ENCODE results near the gene BMP8B. TPM values are rescaled to one million over a fixed set of nuclear protein-coding genes. Genes with fewer than 3 reads are reported as not detected.
"Not testable (repeated sequence)": the region's sequence is repeated elsewhere in the genome, so short reads cannot be mapped to it uniquely, and the experiment has no call there.

The BMP8B gene
- 5.2 and 6.2 TPM in 2 replicates for total RNA-seq (2014; rRNA removed; shearing (Covaris generic))
- polyA plus RNA-seq (2015; cell fraction: cytosol; rRNA removed): 8.8 and 10.3 TPM in 2 replicates
- polyA plus RNA-seq (2015; cell fraction: nucleus; rRNA removed): 2.0 TPM in 2 replicates

GRCh38 chr1:39788758-39789570, at the start of gene BMP8B:
BMP8B (minus strand) TSS chr1:39788865; CDS start chr1:39788485, 380 bp downstream.
- in situ Hi-C loops (cut with HindIII; ENCODE audit: low pct_unique_long_range_greater_than_20kb, low sequenced_read_pairs): no loop called here
- DNase-seq (ENCODE audit: low read depth, low spot score): peak; percentile 53

- DNase-seq (ENCODE audit: low read depth, low spot score): no peak
- in situ Hi-C loops (cut with HindIII; ENCODE audit: low pct_unique_long_range_greater_than_20kb, low sequenced_read_pairs): no loop called here
Measured at GRCh38 chr1:39836595-39837110, 48.0 kb upstream of the BMP8B start.

GRCh38 chr1:39835935-39836594, 47.4 kb upstream of the BMP8B start:
- DNase-seq (ENCODE audit: low read depth, low spot score): no peak
- in situ Hi-C loops (cut with HindIII; ENCODE audit: low pct_unique_long_range_greater_than_20kb, low sequenced_read_pairs): no loop called here

- no peak for DNase-seq (ENCODE audit: low read depth, low spot score)
- in situ Hi-C loops (cut with HindIII; ENCODE audit: low pct_unique_long_range_greater_than_20kb, low sequenced_read_pairs): no loop called here
Measured at GRCh38 chr1:39835110-39835509, 46.4 kb upstream of the BMP8B start.

- in situ Hi-C loops (cut with HindIII; ENCODE audit: low pct_unique_long_range_greater_than_20kb, low sequenced_read_pairs): no loop called here
- no peak for DNase-seq (ENCODE audit: low read depth, low spot score)
Measured at GRCh38 chr1:39833621-39834385, 45.1 kb upstream of the BMP8B start.

- in situ Hi-C loops (cut with HindIII; ENCODE audit: low pct_unique_long_range_greater_than_20kb, low sequenced_read_pairs): no loop called here
Measured at GRCh38 chr1:39833121-39833520, 44.5 kb upstream of the BMP8B start.

GRCh38 chr1:39832294-39832693, 43.6 kb upstream of the BMP8B start:
- no peak for DNase-seq (ENCODE audit: low read depth, low spot score)
- in situ Hi-C loops (cut with HindIII; ENCODE audit: low pct_unique_long_range_greater_than_20kb, low sequenced_read_pairs): no loop called here

More at GRCh38 chr1:39833121-39833520, 44.5 kb upstream of the BMP8B start:
- no peak for DNase-seq (ENCODE audit: low read depth, low spot score)

GRCh38 chr1:39829791-39830533, 41.3 kb upstream of the BMP8B start:
- DNase-seq (ENCODE audit: low read depth, low spot score): no peak
- in situ Hi-C loops (cut with HindIII; ENCODE audit: low pct_unique_long_range_greater_than_20kb, low sequenced_read_pairs): no loop called here

GRCh38 chr1:39828734-39829133, 40.1 kb upstream of the BMP8B start:
- in situ Hi-C loops (cut with HindIII; ENCODE audit: low pct_unique_long_range_greater_than_20kb, low sequenced_read_pairs): no loop called here
- no peak for DNase-seq (ENCODE audit: low read depth, low spot score)

GRCh38 chr1:39828255-39828654, 39.6 kb upstream of the BMP8B start:
- in situ Hi-C loops (cut with HindIII; ENCODE audit: low pct_unique_long_range_greater_than_20kb, low sequenced_read_pairs): not testable (repeated sequence)

GRCh38 chr1:39827201-39827600, 38.5 kb upstream of the BMP8B start:
- in situ Hi-C loops (cut with HindIII; ENCODE audit: low pct_unique_long_range_greater_than_20kb, low sequenced_read_pairs): no loop called here
- DNase-seq (ENCODE audit: low read depth, low spot score): no peak

More at GRCh38 chr1:39828255-39828654, 39.6 kb upstream of the BMP8B start:
- not testable (repeated sequence) for DNase-seq (ENCODE audit: low read depth, low spot score)

- DNase-seq (ENCODE audit: low read depth, low spot score): no peak
- in situ Hi-C loops (cut with HindIII; ENCODE audit: low pct_unique_long_range_greater_than_20kb, low sequenced_read_pairs): no loop called here
Measured at GRCh38 chr1:39826583-39826982, 37.9 kb upstream of the BMP8B start.

- in situ Hi-C loops (cut with HindIII; ENCODE audit: low pct_unique_long_range_greater_than_20kb, low sequenced_read_pairs): no loop called here
- no peak for DNase-seq (ENCODE audit: low read depth, low spot score)
Measured at GRCh38 chr1:39825432-39825941, 36.8 kb upstream of the BMP8B start.

GRCh38 chr1:39823450-39823849, 34.8 kb upstream of the BMP8B start:
- DNase-seq (ENCODE audit: low read depth, low spot score); in situ Hi-C loops (cut with HindIII; ENCODE audit: low pct_unique_long_range_greater_than_20kb, low sequenced_read_pairs): not testable (repeated sequence)

GRCh38 chr1:39822146-39822545, 33.5 kb upstream of the BMP8B start:
- in situ Hi-C loops (cut with HindIII; ENCODE audit: low pct_unique_long_range_greater_than_20kb, low sequenced_read_pairs): no loop called here
- no peak for DNase-seq (ENCODE audit: low read depth, low spot score)

- in situ Hi-C loops (cut with HindIII; ENCODE audit: low pct_unique_long_range_greater_than_20kb, low sequenced_read_pairs): no loop called here
Measured at GRCh38 chr1:39819091-39819812, 30.6 kb upstream of the BMP8B start.

More at GRCh38 chr1:39819091-39819812, 30.6 kb upstream of the BMP8B start:
- no peak for DNase-seq (ENCODE audit: low read depth, low spot score)

Data from SK-MEL-5 (cell line).